Smooth muscle cell (in vitro differentiated cells): ENCODE measurements around the gene FAM149B1. TPM values are rescaled to one million over a fixed set of nuclear protein-coding genes. Genes with fewer than 3 reads are reported as not detected.

Experiments used
- DNase-seq: peaks from one replicate; lab custom pipeline; 2025; ENCODE audit not compliant: unreplicated experiment; lab: John Stamatoyannopoulos, UW
- H2AFZ ChIP-seq: fragments of 200-600 bp; sonication (generic); 2 replicates; pipeline ENCODE4 v1.6.0; 2016; ENCODE audit warnings: antibody characterized with exemption, low read depth, mild to moderate bottlenecking
- H3F3A ChIP-seq: fragments of 200-600 bp; sonication (generic); 2 replicates; pipeline ENCODE4 v1.6.0; 2017; ENCODE audit warnings: antibody characterized with exemption, low read depth
- H3K27ac ChIP-seq: fragments of 200-600 bp; sonication (generic); 2 replicates; pipeline ENCODE4 v1.5.1; 2016; ENCODE audit warnings: low read depth, mild to moderate bottlenecking
- H3K27me3 ChIP-seq: fragments of 200-600 bp; sonication (generic); 2 replicates; pipeline ENCODE4 v1.6.1; 2016; ENCODE audit warnings: low read depth, mild to moderate bottlenecking
- H3K36me3 ChIP-seq: fragments of 200-600 bp; sonication (generic); 2 replicates; pipeline ENCODE4 v1.5.1; 2016; ENCODE audit warnings: low read depth
- H3K4me1 ChIP-seq: fragments of 200-600 bp; sonication (generic); 2 replicates; pipeline ENCODE4 v1.5.1; 2016; ENCODE audit warnings: low read depth
- H3K4me2 ChIP-seq: fragments of 200-600 bp; sonication (generic); 2 replicates; pipeline ENCODE4 v1.6.0; 2016; ENCODE audit warnings: mild to moderate bottlenecking
- H3K4me3 ChIP-seq: fragments of 200-600 bp; sonication (generic); 2 replicates; pipeline ENCODE4 v1.5.1; 2016; ENCODE audit warnings: mild to moderate bottlenecking
- H3K79me2 ChIP-seq: fragments of 200-600 bp; sonication (generic); 2 replicates; pipeline ENCODE4 v1.6.0; 2016; ENCODE audit warnings: low read depth, mild to moderate bottlenecking
- H3K9ac ChIP-seq: fragments of 200-600 bp; sonication (generic); 2 replicates; pipeline ENCODE4 v1.6.0; 2016; ENCODE audit warnings: low read depth
- H3K9me3 ChIP-seq: fragments of 200-600 bp; sonication (generic); replicated peaks from 2 replicates; pipeline ENCODE4 v1.5.1; 2016; ENCODE audit warnings: low read depth
- H4K20me1 ChIP-seq: fragments of 200-600 bp; sonication (generic); 2 replicates; pipeline ENCODE4 v1.6.0; 2016; ENCODE audit warnings: low read depth
- CTCF ChIP-seq: fragments of 200-600 bp; sonication (generic); IDR thresholded peaks from 2 replicates; pipeline ENCODE4 v1.5.1; 2017; ENCODE audit warnings: borderline replicate concordance, mild to moderate bottlenecking, antibody characterized with exemption; ENCODE audit not compliant: insufficient read depth, poor library complexity, severe bottlenecking
- WGBS: methylation state at CpG from one replicate; pipeline ENCODE4 v1.1.7; 2016; ENCODE audit warnings: low lambda C conversion rate; 5-methylcytosine and 5-hydroxymethylcytosine counted together
- polyA plus RNA-seq: library from polyadenylated mRNA; unstranded; fragments of >200 nt; fragmentation: Nextera tagmentation; extraction: Ambion mirVana; gene quantifications from 2 replicates; pipeline ENCODE4 v1.2.1, GENCODE V29; 2016
- total RNA-seq: library from RNA; depleted of rRNA; stranded (reverse); fragments of >200 nt; gene quantifications from 2 replicates; pipeline ENCODE4 v1.2.3, GENCODE V29; 2014

The FAM149B1 gene
- total and polyA plus RNA-seq, 2 experiments from 2014 or later = 10.5 to 29.0 TPM

GRCh38 chr10:73225518-73225917 lies 57.6 kb downstream of the FAM149B1 start:
- no peak overlapping the region for H3K4me3 ChIP-seq
- peaks cover 4% of the 10 kb centered on the region for H3K36me3 ChIP-seq
- no peaks in the 10 kb centered on the region for H3K79me2 ChIP-seq
- no peak overlapping the region for H3K27ac ChIP-seq
- H2AFZ ChIP-seq = no peak overlapping the region
- no peak overlapping the region for H3K9ac ChIP-seq
- TF ChIP-seq CTCF = no peak
- H3K4me1 ChIP-seq = no peaks in the 10 kb centered on the region
- DNase-seq = no peak
- no peaks in the 10 kb centered on the region for H3K27me3 ChIP-seq
- no peaks in the 10 kb centered on the region for H3K9me3 ChIP-seq
- no peak overlapping the region for H3K4me2 ChIP-seq
- no peaks in the 10 kb centered on the region for H3F3A ChIP-seq
- H4K20me1 ChIP-seq = no peaks in the 10 kb centered on the region

GRCh38 chr10:73226663-73227062 lies 58.7 kb downstream of the FAM149B1 start:
- Histone ChIP-seq H2AFZ (no peak overlapping the region), H3K27me3 (no peaks in the 10 kb centered on the region)
- no peak for TF ChIP-seq CTCF

GRCh38 chr10:73228247-73228646 lies 60.3 kb downstream of the FAM149B1 start:
- Histone ChIP-seq H3F3A (no peaks in the 10 kb centered on the region), H3K36me3 (peaks cover 4% of the 10 kb centered on the region), H3K9me3 (no peaks in the 10 kb centered on the region), H3K4me2 (no peak overlapping the region), H3K9ac (no peak overlapping the region), H3K4me1 (no peaks in the 10 kb centered on the region), H3K27me3 (no peaks in the 10 kb centered on the region), H3K79me2 (no peaks in the 10 kb centered on the region), H2AFZ (no peak overlapping the region), H3K27ac (no peak overlapping the region), H3K4me3 (no peak overlapping the region), H4K20me1 (no peaks in the 10 kb centered on the region)
- TF ChIP-seq CTCF = no peak
- WGBS = 96% methylated on average over 3 of the region's 3 CpGs
- DNase-seq = no peak

More at GRCh38 chr10:73226663-73227062, 58.7 kb downstream of the FAM149B1 start:
- Histone ChIP-seq H3K9ac (no peak overlapping the region), H3K4me2 (no peak overlapping the region), H3K4me3 (no peak overlapping the region), H3K27ac (no peak overlapping the region), H3K79me2 (no peaks in the 10 kb centered on the region), H3F3A (no peaks in the 10 kb centered on the region), H3K4me1 (no peaks in the 10 kb centered on the region), H3K36me3 (peaks cover 4% of the 10 kb centered on the region), H3K9me3 (no peaks in the 10 kb centered on the region), H4K20me1 (no peaks in the 10 kb centered on the region)
- DNase-seq = no peak

GRCh38 chr10:73229567-73229966 lies 61.6 kb downstream of the FAM149B1 start:
- Histone ChIP-seq H3K27me3 (no peaks in the 10 kb centered on the region), H3K4me3 (no peak overlapping the region), H2AFZ (no peak overlapping the region), H3K9me3 (no peaks in the 10 kb centered on the region), H3K27ac (no peak overlapping the region), H3K4me1 (no peaks in the 10 kb centered on the region), H4K20me1 (no peaks in the 10 kb centered on the region), H3K9ac (no peak overlapping the region), H3F3A (no peaks in the 10 kb centered on the region), H3K36me3 (peaks cover 4% of the 10 kb centered on the region), H3K79me2 (no peaks in the 10 kb centered on the region), H3K4me2 (no peak overlapping the region)
- TF ChIP-seq CTCF = no peak
- no peak for DNase-seq
- 91% methylated on average over 6 of the region's 6 CpGs for WGBS
